Erythroblast (primary cell): ENCODE results near the gene SLAMF1.

ENCODE experiments used
- DNase-seq, 2 experiments: peaks; one replicate each; lab custom pipeline; 2025; lab: John Stamatoyannopoulos, UW
- GATA1 ChIP-seq: IDR thresholded peaks from 2 replicates; pipeline ENCODE4 v1.6.1; 2011; ENCODE audit warnings: low read depth, mild to moderate bottlenecking, control low read depth, low read length, moderate library complexity
- POLR2A ChIP-seq: IDR thresholded peaks from 2 replicates; pipeline ENCODE4 v1.6.1; 2011; ENCODE audit warnings: mild to moderate bottlenecking, low read length

Gene SLAMF1

GRCh38 chr1:160646711-160647328 lies at the start of gene SLAMF1:
Gene SLAMF1 (minus strand): TSS chr1:160647044. CDS start chr1:160646945, 99 bp downstream.
- DNase-seq = no peak
- no peak for TF ChIP-seq POLR2A
- no peak for TF ChIP-seq GATA1

GRCh38 chr1:160692390-160692789 lies 45.5 kb upstream of the SLAMF1 start:
- DNase-seq = peak; percentile 14 to 18

GRCh38 chr1:160685266-160685665 lies 38.4 kb upstream of the SLAMF1 start:
- no peak for DNase-seq
- no peak for TF ChIP-seq POLR2A
- TF ChIP-seq GATA1 = no peak

DNA sequence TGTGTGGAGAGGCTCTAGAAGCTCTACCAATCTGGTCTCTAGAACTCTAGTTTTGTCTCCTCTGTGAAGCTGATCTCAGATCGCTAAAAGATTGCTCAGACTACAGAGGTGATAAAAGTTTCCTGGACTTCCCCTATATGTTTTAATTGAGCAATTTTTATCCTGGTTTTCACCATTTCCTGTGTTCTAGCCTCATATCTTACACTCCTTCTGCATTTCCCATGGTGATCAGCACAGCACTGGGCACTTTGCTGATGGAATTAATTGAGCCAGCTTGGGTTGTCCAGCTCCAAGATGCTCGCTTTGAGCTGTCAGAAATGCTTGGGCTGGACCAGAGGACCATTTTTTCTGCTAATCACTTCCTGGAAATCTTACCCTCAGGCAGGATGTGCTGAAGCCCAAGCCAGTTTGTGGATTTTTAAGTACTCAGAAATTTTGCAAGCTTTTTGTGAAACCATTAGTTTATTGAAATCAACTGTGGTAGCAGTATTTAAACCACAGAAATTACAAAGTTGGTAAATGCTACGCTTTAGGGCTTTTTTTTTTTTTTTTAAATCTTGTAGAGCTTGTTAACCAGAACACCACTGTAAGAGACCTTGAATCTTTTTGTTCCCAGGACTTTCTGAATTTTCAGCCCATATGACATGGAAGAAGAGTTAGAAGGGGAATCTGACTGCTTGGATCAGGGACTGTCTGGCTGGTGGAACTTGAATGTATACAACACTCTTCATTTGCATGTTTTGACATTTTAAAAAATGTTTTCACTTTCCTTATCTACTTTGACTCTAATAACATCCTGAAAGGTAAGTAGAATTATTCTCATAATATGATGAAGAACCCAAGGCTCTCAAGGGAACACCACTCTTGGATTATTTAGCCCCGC lies 36.4 kb upstream of the SLAMF1 start:
- no peak for DNase-seq
- no peak for TF ChIP-seq POLR2A
- no peak for TF ChIP-seq GATA1

- no peak for DNase-seq
Observed at GRCh38 chr1:160681891-160682140, 35.0 kb upstream of the SLAMF1 start.

GRCh38 chr1:160681066-160681890 lies 34.4 kb upstream of the SLAMF1 start:
- peak; percentile 84 to 87 for DNase-seq
- TF ChIP-seq GATA1 (no peak), POLR2A (no peak)

More at GRCh38 chr1:160681891-160682140, 35.0 kb upstream of the SLAMF1 start:
- TF ChIP-seq GATA1 (no peak), POLR2A (no peak)

DNA sequence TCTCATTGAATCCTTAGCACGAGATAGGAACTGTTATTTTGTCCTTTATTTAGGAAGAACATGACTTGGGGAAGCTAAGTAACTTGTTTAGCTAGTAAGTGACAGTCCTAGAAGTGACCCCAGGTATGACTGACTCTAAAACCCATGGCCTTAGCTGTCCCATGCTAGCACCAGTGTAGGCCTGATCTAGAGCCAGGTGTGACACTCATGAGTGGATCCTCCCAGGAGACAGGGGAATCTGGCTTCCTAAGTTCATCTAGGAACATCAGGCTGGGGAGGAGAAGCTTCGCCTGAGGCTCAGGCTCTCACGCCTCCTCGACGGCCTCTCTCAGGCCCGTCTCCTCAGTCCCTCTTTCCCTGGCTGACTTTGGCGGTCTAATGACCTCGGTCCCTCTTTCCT lies 33.6 kb upstream of the SLAMF1 start:
- TF ChIP-seq GATA1 (no peak), POLR2A (no peak)
- DNase-seq = no peak

DNA sequence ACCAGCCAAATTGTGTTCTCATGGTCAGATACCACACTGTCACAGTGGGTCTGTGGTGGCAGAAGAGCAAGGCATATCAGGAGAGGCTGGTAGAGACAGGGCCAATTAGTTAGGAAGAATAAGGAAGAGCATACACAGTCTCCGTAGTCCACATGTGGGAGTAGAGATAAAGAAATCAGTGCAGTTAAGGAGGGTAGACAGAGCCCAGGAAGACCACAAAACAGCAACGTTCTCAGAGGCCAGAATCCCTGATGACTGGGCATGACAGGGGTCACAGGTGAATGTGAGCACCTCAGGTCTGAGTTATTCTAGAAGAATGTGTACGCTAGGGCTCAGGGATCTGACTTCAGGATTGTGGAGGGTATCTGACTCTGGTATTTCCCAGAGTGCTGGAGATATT lies 33.0 kb upstream of the SLAMF1 start:
- TF ChIP-seq POLR2A (no peak), GATA1 (no peak)
- DNase-seq = no peak

- TF ChIP-seq GATA1 = no peak
- no peak for TF ChIP-seq POLR2A
- no peak for DNase-seq
Observed at GRCh38 chr1:160676869-160677597, 30.2 kb upstream of the SLAMF1 start.

DNA sequence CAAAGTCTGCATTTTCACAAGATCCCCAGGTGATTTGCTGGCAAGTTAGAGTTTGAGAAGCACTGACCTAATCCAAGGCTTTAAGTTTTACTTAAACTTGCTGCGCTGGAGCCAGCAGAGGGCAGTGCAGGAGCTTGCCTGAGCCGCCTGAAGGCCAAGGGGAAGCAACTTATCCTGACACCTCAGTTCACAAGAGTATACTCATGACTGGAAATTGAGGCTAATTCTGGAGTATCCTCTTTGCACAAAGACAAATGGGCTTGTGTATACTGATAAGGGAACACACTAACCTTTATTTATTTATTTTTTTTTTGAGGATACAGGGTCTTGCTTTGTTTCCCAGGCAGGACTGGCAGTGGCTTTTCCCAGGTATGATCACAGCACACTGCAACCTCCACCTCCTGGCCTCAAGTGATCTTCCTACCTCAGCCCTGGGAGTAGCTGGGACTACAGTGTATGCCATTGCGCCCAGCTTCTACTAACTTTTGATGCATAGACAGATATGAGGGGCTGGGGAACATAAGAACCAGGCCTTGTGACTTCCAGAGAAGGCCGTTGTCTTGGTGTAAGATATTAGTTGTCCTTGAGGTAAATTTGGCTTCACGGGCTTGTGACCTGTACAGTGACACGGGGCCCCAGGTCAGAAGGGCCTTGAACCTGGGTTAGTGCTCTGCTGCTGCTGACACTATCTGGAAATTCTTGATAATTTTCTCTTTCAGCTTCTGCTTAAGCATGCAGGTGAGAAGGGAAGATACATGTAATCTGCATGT lies 29.0 kb upstream of the SLAMF1 start:
- peak; percentile 64 to 75 for DNase-seq
- no peak for TF ChIP-seq POLR2A

DNA sequence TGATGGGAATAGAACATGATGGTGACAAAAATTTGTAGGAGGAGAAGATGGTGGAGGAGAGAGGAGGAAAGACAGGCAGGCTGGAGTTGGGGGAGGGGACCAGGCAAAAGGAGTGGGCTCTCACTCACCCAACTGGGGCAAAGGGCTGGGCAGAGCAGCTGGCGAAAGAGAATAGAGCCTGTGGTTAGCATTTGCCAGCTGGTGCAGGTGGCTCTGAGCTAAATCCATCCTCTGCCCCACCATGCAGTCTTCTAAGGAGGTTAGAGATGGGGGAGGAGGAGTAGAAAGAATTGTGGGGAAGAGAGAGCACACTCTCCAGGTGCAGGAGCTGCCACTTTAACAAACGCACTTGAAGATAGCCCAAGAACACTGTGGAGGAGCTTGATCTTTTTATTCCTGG lies 27.6 kb upstream of the SLAMF1 start:
- no peak for TF ChIP-seq POLR2A
- no peak for TF ChIP-seq GATA1
- DNase-seq = no peak

DNA sequence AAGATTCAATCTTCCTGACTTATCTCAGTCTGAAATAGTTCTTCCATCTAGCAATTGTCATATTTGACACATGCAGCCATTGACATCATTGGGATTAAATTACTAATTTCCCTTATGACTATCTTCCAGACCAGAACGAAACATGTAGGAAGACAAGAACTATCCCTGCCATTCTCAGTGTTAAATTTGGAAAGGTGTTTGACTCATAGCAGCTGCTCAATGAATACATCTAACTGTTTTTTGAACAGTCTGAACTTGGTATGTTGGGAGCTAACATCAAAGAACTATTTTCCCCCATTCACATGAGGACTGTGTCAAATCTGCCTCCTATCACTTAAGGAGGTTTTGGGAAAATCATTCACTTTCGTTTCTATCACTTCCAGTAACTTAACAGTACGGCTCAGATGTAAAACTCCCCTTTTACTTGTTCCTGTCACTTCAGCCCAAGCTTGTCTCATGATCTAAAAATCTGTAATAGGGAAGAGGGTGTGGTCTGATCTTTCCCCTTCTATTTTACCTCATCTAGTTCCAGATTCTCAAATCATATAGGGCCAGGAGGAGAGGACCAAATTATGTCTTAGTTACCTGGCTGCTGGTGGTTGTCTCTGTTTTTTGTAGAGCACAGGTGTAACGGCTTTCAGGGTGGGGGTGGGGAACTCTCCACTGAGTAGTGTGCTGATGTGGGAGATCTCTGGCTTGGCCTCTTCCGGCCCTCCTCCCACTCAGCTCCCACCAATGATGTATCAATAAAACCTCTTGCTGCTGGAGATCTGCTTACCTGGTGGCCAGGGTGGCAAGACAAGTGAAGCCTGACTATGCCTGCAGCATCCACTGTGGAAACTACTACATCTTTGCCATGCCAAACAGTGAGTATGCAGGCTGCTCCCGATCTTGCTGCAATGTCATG lies 26.2 kb upstream of the SLAMF1 start:
- DNase-seq = no peak
- TF ChIP-seq GATA1 = no peak
- no peak for TF ChIP-seq POLR2A
